SK-N-SH (cell line): ENCODE results near the gene FAM181A. TPM values are rescaled to one million over a fixed set of nuclear protein-coding genes. Genes with fewer than 3 reads are reported as not detected.
A peak's percentile ranks its signal among the peaks of the same experiment; 100 is the strongest.

ENCODE experiments used
- CTCF ChIA-PET: fragments of 300-600, 350-600 bp; formaldehyde crosslinking; extraction: SDS; loops from one replicate; lab custom pipeline; 2021; lab: Yijun Ruan, JAX
- POLR2A ChIA-PET: fragments of 350-600 bp; sonication (Branson Sonifier 250); formaldehyde crosslinking; extraction: SDS; loops from one replicate; lab custom pipeline; 2020; ENCODE audit warnings: antibody characterized with exemption, inconsistent platforms; lab: Yijun Ruan, JAX
- DNase-seq: peaks from one replicate; pipeline ENCODE4 v3.0.0; 2012
- H2AFZ ChIP-seq: fragments of 200-600 bp; sonication (generic); 2 replicates; pipeline ENCODE4 v1.8.1; 2016; ENCODE audit warnings: antibody characterized with exemption, mild to moderate bottlenecking, low read depth
- H3F3A ChIP-seq: fragments of 200-600 bp; sonication (generic); replicated peaks from 2 replicates; pipeline ENCODE3; 2016; ENCODE audit warnings: antibody characterized with exemption, mild to moderate bottlenecking; ENCODE audit not compliant: insufficient read depth
- H3K27ac ChIP-seq, 2 experiments: fragments of 200-500 bp in 1 of 2; fragments of 200-600 bp in 1 of 2; sonication (Bioruptor generic) in 1 of 2; sonication (generic), shearing (Covaris generic) in 1 of 2; 2 replicates each; pipeline versions ENCODE4 v1.5.1 to v1.6.1; 2014 to 2016; ENCODE audit warnings: low read depth in 2 of 2, inconsistent platforms in 1 of 2, low read length in 1 of 2, mild to moderate bottlenecking in 1 of 2, mixed read lengths in 1 of 2
- H3K27me3 ChIP-seq: fragments of 200-600 bp; sonication (generic), shearing (Covaris generic); 2 replicates; pipeline ENCODE4 v1.6.1; 2016; ENCODE audit warnings: mixed run types; ENCODE audit not compliant: insufficient read depth
- H3K36me3 ChIP-seq, 2 experiments: fragments of 200-500 bp in 1 of 2; fragments of 200-600 bp in 1 of 2; sonication (Bioruptor generic) in 1 of 2; sonication (generic) in 1 of 2; replicated peaks in 1 of 2; 2 replicates each; pipeline versions ENCODE3 to v1.5.1; 2014 to 2016; ENCODE audit warnings: low read length in 1 of 2, mild to moderate bottlenecking in 1 of 2; ENCODE audit not compliant: insufficient read depth in 2 of 2, control insufficient read depth in 1 of 2
- H3K4me1 ChIP-seq, 2 experiments: fragments of 200-500 bp in 1 of 2; fragments of 200-600 bp in 1 of 2; sonication (Bioruptor generic) in 1 of 2; sonication (generic), shearing (Covaris generic) in 1 of 2; 2 replicates each; pipeline versions ENCODE4 v1.5.1 to v1.6.1; 2014 to 2016; ENCODE audit warnings: low read depth in 1 of 2, low read length in 1 of 2, mixed run types in 1 of 2; ENCODE audit not compliant: insufficient read depth in 2 of 2, control insufficient read depth in 1 of 2
- H3K4me2 ChIP-seq: fragments of 200-600 bp; sonication (generic), shearing (Covaris generic); 2 replicates; pipeline ENCODE4 v1.6.1; 2017; ENCODE audit warnings: mixed run types
- H3K4me3 ChIP-seq, 2 experiments: fragments of 200-500 bp in 1 of 2; fragments of 200-600 bp in 1 of 2; sonication (Bioruptor generic) in 1 of 2; sonication (generic), shearing (Covaris generic) in 1 of 2; 2 replicates each; pipeline versions ENCODE4 v1.5.1 to v1.8.1; 2014 to 2016; ENCODE audit warnings: low read depth in 2 of 2, inconsistent platforms in 1 of 2, low read length in 1 of 2, mild to moderate bottlenecking in 1 of 2, mixed read lengths in 1 of 2, moderate library complexity in 1 of 2
- H3K79me2 ChIP-seq: fragments of 200-600 bp; sonication (generic); 2 replicates; pipeline ENCODE4 v1.8.1; 2017; ENCODE audit warnings: mild to moderate bottlenecking; ENCODE audit not compliant: insufficient read depth
- H3K9ac ChIP-seq: fragments of 200-600 bp; sonication (generic); 2 replicates; pipeline ENCODE4 v1.6.1; 2017; ENCODE audit warnings: mixed run types
- H3K9me2 ChIP-seq: fragments of 200-600 bp; sonication (generic); 2 replicates; pipeline ENCODE4 v1.6.1; 2017; ENCODE audit warnings: mixed run types
- H3K9me3 ChIP-seq: fragments of 200-600 bp; sonication (generic); 2 replicates; pipeline ENCODE4 v1.6.1; 2017; ENCODE audit warnings: mixed run types, mild to moderate bottlenecking, moderate library complexity
- H4K20me1 ChIP-seq: fragments of 200-600 bp; sonication (generic); 2 replicates; pipeline ENCODE4 v1.6.1; 2017; ENCODE audit warnings: mild to moderate bottlenecking, mixed run types; ENCODE audit not compliant: insufficient read depth
- CHD2 ChIP-seq: fragments of 150-350 bp; IDR thresholded peaks from 2 replicates; pipeline ENCODE4 v1.6.1; 2018; ENCODE audit warnings: low read length; ENCODE audit not compliant: partially characterized antibody
- CTCF ChIP-seq: fragments of 200-600 bp; sonication (generic); IDR thresholded peaks from 2 replicates; pipeline ENCODE4 v1.6.1; 2017; ENCODE audit warnings: antibody characterized with exemption, mild to moderate bottlenecking, moderate library complexity
- EP300 ChIP-seq, 2 experiments: IDR thresholded peaks; 2 replicates each; pipeline versions ENCODE4 v1.4.0 to v1.6.1; 2012; ENCODE audit warnings: borderline replicate concordance in 1 of 2, low read depth in 1 of 2, low read length in 1 of 2
- FOSL2 ChIP-seq: IDR thresholded peaks from 2 replicates; pipeline ENCODE4 v1.4.0; 2012; ENCODE audit warnings: low read depth, mild to moderate bottlenecking, moderate library complexity, borderline replicate concordance
- FOXJ3 ChIP-seq: sonication (generic); formaldehyde crosslinking; IDR thresholded peaks from 2 replicates; pipeline ENCODE4 v1.5.1; 2020; ENCODE audit warnings: mild to moderate bottlenecking, missing genetic modification reagents
- IRF3 ChIP-seq: fragments of 150-350 bp; IDR thresholded peaks from 2 replicates; pipeline ENCODE4 v1.6.1; 2016; ENCODE audit warnings: mild to moderate bottlenecking, low read depth, low read length
- JUND ChIP-seq: IDR thresholded peaks from 2 replicates; pipeline ENCODE4 v1.4.0; 2012
- MAX ChIP-seq: IDR thresholded peaks from 2 replicates; pipeline ENCODE4 v1.4.0; 2012; ENCODE audit warnings: low read depth
- MEF2A ChIP-seq: IDR thresholded peaks from 2 replicates; pipeline ENCODE4 v1.4.0; 2012; ENCODE audit warnings: low read depth, borderline replicate concordance
- MXI1 ChIP-seq: IDR thresholded peaks from 2 replicates; pipeline ENCODE4 v1.6.1; 2012; ENCODE audit warnings: mild to moderate bottlenecking, low read depth, low read length, improper control_type of control experiment
- NFIC ChIP-seq: IDR thresholded peaks from 2 replicates; pipeline ENCODE4 v1.4.0; 2012; ENCODE audit warnings: borderline replicate concordance
- POLR2AphosphoS5 ChIP-seq: IDR thresholded peaks from 2 replicates; pipeline ENCODE4 v1.6.1; 2012; ENCODE audit warnings: low read depth, low read length
- RAD21 ChIP-seq: IDR thresholded peaks from 2 replicates; pipeline ENCODE4 v1.6.1; 2012; ENCODE audit warnings: mild to moderate bottlenecking, low read length
- RXRA ChIP-seq: IDR thresholded peaks from 2 replicates; pipeline ENCODE4 v1.4.0; 2012; ENCODE audit warnings: low read depth, mild to moderate bottlenecking, borderline replicate concordance
- SMC3 ChIP-seq: IDR thresholded peaks from 2 replicates; pipeline ENCODE4 v1.6.1; 2012; ENCODE audit warnings: low read depth, low read length, improper control_type of control experiment
- TAF1 ChIP-seq: IDR thresholded peaks from 2 replicates; pipeline ENCODE4 v1.6.1; 2012; ENCODE audit warnings: low read depth, mild to moderate bottlenecking, low read length, moderate library complexity, borderline replicate concordance
- TCF12 ChIP-seq: IDR thresholded peaks from 2 replicates; pipeline ENCODE4 v1.4.0; 2012
- TEAD4 ChIP-seq: IDR thresholded peaks from 2 replicates; pipeline ENCODE4 v1.4.0; 2012; ENCODE audit warnings: mild to moderate bottlenecking, borderline replicate concordance; ENCODE audit not compliant: insufficient read depth
- USF2 ChIP-seq: fragments of 150-350 bp; IDR thresholded peaks from 2 replicates; pipeline ENCODE4 v1.6.1; 2017; ENCODE audit warnings: antibody characterized with exemption, low read length, low read depth, borderline replicate concordance
- YY1 ChIP-seq: IDR thresholded peaks from 2 replicates; pipeline ENCODE4 v1.4.0; 2012; ENCODE audit warnings: low read depth, mild to moderate bottlenecking
- ZBTB33 ChIP-seq: IDR thresholded peaks from 2 replicates; pipeline ENCODE4 v1.4.0; 2012; ENCODE audit warnings: low read depth, borderline replicate concordance
- WGBS: methylation state at CpG from one replicate; pipeline ENCODE4 v1.1.6; 2017; ENCODE audit warnings: low lambda C conversion rate; 5-methylcytosine and 5-hydroxymethylcytosine counted together
- polyA plus RNA-seq, 3 experiments: library from polyadenylated mRNA; depleted of rRNA; stranded (reverse); fragments of >200 nt; gene quantifications; 2 replicates each; pipeline ENCODE4 v1.2.3, GENCODE V29; 2012

Gene FAM181A
- polyA plus RNA-seq, 1 of the 3 experiments (the other 2 are of a cell fraction) = not detected

GRCh38 chr14:93935213-93935612 is 8.1 kb downstream of the FAM181A start (continued):
- TF ChIP-seq CHD2 (no peak), USF2 (no peak), TAF1 (no peak)
- TF ChIP-seq, all 33 proteins: peak for 0

GRCh38 chr14:93936245-93936644 is 9.1 kb downstream of the FAM181A start:
- ChIA-PET CTCF (interaction anchor here (0.6 to 7.8 kb wide), 43 partner anchors 9 to 318 kb away, joined by 3 to 219 read pairs (median 4); partner anchors contain the start of genes CCDC197 and FAM181A), POLR2A (no interaction called here)
- 17% methylated on average over 5 of the region's 5 CpGs for WGBS
- no peaks in the 10 kb centered on the region for H3K9me2 ChIP-seq
- H3K4me2 ChIP-seq = no peak overlapping the region
- TF ChIP-seq CTCF = peak; percentile 53
- peak; percentile 26; the same call in 1 of the 2 replicates for TF ChIP-seq SMC3
- peak; percentile 58 for TF ChIP-seq RAD21
- no peak for TF ChIP-seq TCF12
- TF ChIP-seq FOXJ3 = no peak
- H2AFZ ChIP-seq = no peak overlapping the region
- peak; percentile 61 for DNase-seq
- peaks cover under 1 to 4% of the 10 kb centered on the region in 2 experiments; a peak in 2 of 4 replicates for H3K4me1 ChIP-seq
- H3K36me3 ChIP-seq = no peaks in the 10 kb centered on the region
- H3K9ac ChIP-seq = no peak overlapping the region
- no peaks in the 10 kb centered on the region for H3K79me2 ChIP-seq
- H3K27ac ChIP-seq = no peak overlapping the region
- peaks cover 41% of the 10 kb centered on the region for H3K27me3 ChIP-seq
- H3F3A ChIP-seq = no peaks in the 10 kb centered on the region
- no peaks in the 10 kb centered on the region for H3K9me3 ChIP-seq
- H3K4me3 ChIP-seq = no peak overlapping the region
- no peaks in the 10 kb centered on the region for H4K20me1 ChIP-seq

GRCh38 chr14:93936926-93937325 is 9.8 kb downstream of the FAM181A start:
- H4K20me1 ChIP-seq = no peaks in the 10 kb centered on the region
- DNase-seq = no peak
- ChIA-PET CTCF (interaction anchor here (0.8 to 7.8 kb wide), 32 partner anchors 9 to 318 kb away, joined by 3 to 219 read pairs (median 5); partner anchors contain the start of genes CCDC197 and FAM181A), POLR2A (no interaction called here)
- no peaks in the 10 kb centered on the region for H3K9me2 ChIP-seq
- H2AFZ ChIP-seq = no peak overlapping the region
- H3K4me3 ChIP-seq = no peak overlapping the region
- no peaks in the 10 kb centered on the region for H3K36me3 ChIP-seq
- no peak overlapping the region for H3K27ac ChIP-seq
- WGBS = 71% methylated on average over 5 of the region's 6 CpGs
- peaks cover 5 to 11% of the 10 kb centered on the region in 2 experiments; a peak in 3 of 4 replicates for H3K4me1 ChIP-seq
- H3K9me3 ChIP-seq = no peaks in the 10 kb centered on the region
- no peak overlapping the region for H3K9ac ChIP-seq
- H3K4me2 ChIP-seq = no peak overlapping the region
- peaks cover 2% of the 10 kb centered on the region for H3F3A ChIP-seq
- peaks cover 41% of the 10 kb centered on the region for H3K27me3 ChIP-seq
- H3K79me2 ChIP-seq = no peaks in the 10 kb centered on the region
- TF ChIP-seq FOSL2 = no peak
- no peak for TF ChIP-seq MXI1
- no peak for TF ChIP-seq NFIC
- TF ChIP-seq SMC3 = no peak
- no peak for TF ChIP-seq JUND
- TF ChIP-seq IRF3 = no peak
- no peak for TF ChIP-seq MAX
- TF ChIP-seq POLR2AphosphoS5 = no peak
- no peak for TF ChIP-seq ZBTB33
- no peak for TF ChIP-seq YY1
- no peak for TF ChIP-seq RAD21
- no peak for TF ChIP-seq MEF2A
- TF ChIP-seq TCF12 = no peak
- TF ChIP-seq EP300 (IDR thresholded peaks at IDR 0.05; ENCODE audit: borderline replicate concordance in 1 of 2, low read depth in 1 of 2, low read length in 1 of 2) = no peak
- no peak for TF ChIP-seq RXRA
- no peak for TF ChIP-seq TEAD4
